GM19395 (cell line): ENCODE results near the gene ZCCHC7.
A peak's percentile ranks its signal among the peaks of the same experiment; 100 is the strongest.
"Not testable (repeated sequence)": the region's sequence is repeated elsewhere in the genome, so short reads cannot be mapped to it uniquely, and the experiment has no call there.

Source experiments
- ATAC-seq: cut with Tn5 transposase; IDR thresholded peaks from one replicate; pipeline ENCODE4 v1.9.1; 2021; ENCODE audit warnings: mild to moderate bottlenecking, moderate library complexity; ENCODE audit not compliant: unreplicated experiment

Gene ZCCHC7

GRCh38 chr9:37119907-37120842, at the start of gene ZCCHC7:
Gene ZCCHC7, plus strand, starts transcription at chr9:37120574.
- ATAC-seq: peak; percentile 93

GRCh38 chr9:37074790-37075189, 45.6 kb upstream of the ZCCHC7 start:
- peak; percentile 48 for ATAC-seq

- ATAC-seq: peak; percentile 94
Observed at GRCh38 chr9:37079370-37080164, 40.8 kb upstream of the ZCCHC7 start.

- ATAC-seq: peak; percentile 18
Observed at GRCh38 chr9:37080165-37080628, 40.2 kb upstream of the ZCCHC7 start.

GRCh38 chr9:37081507-37081906, 38.9 kb upstream of the ZCCHC7 start:
- not testable (repeated sequence) for ATAC-seq

GRCh38 chr9:37082214-37082765, 38.1 kb upstream of the ZCCHC7 start:
- no peak for ATAC-seq

- no peak for ATAC-seq
Observed at GRCh38 chr9:37083654-37084053, 36.7 kb upstream of the ZCCHC7 start.

GRCh38 chr9:37085233-37085632, 35.1 kb upstream of the ZCCHC7 start:
- no peak for ATAC-seq

- ATAC-seq: not testable (repeated sequence)
Observed at GRCh38 chr9:37092714-37093295, 27.6 kb upstream of the ZCCHC7 start.

- ATAC-seq: no peak
Observed at GRCh38 chr9:37094751-37095150, 25.6 kb upstream of the ZCCHC7 start.

- ATAC-seq: no peak
Observed at GRCh38 chr9:37096628-37097027, 23.7 kb upstream of the ZCCHC7 start.

GRCh38 chr9:37097294-37097693, 23.1 kb upstream of the ZCCHC7 start:
- ATAC-seq: no peak

GRCh38 chr9:37100327-37100726, 20.0 kb upstream of the ZCCHC7 start:
- no peak for ATAC-seq

- no peak for ATAC-seq
Observed at GRCh38 chr9:37100741-37101140, 19.6 kb upstream of the ZCCHC7 start.

GRCh38 chr9:37102486-37102885, 17.9 kb upstream of the ZCCHC7 start:
- ATAC-seq: no peak

GRCh38 chr9:37104183-37104889, 16.0 kb upstream of the ZCCHC7 start:
- ATAC-seq: peak; percentile 70

- no peak for ATAC-seq
Observed at GRCh38 chr9:37105234-37105633, 15.1 kb upstream of the ZCCHC7 start.

- ATAC-seq: no peak
Observed at GRCh38 chr9:37107701-37108100, 12.7 kb upstream of the ZCCHC7 start.

- ATAC-seq: not testable (repeated sequence)
Observed at GRCh38 chr9:37114442-37114841, 5.9 kb upstream of the ZCCHC7 start.

- ATAC-seq: no peak
Observed at GRCh38 chr9:37117956-37118355, 2.4 kb upstream of the ZCCHC7 start.
